ENCODE data around the gene MYO18B.

GRCh38 chr22:25997886-25998775, 256.1 kb downstream of the MYO18B start:
- TF ChIP-seq CTCF (IDR thresholded peaks at IDR 0.05; ENCODE audit: low read length) (no peak), EZH2 (optimal IDR thresholded peaks at IDR 0.05; ENCODE audit: low read depth, low read length) (no peak)
